Epithelial cell of proximal tubule (primary cell): ENCODE measurements around the gene EML6. TPM values are rescaled to one million over a fixed set of nuclear protein-coding genes. Genes with fewer than 3 reads are reported as not detected.

ENCODE experiments used
- DNase-seq: peaks from one replicate; pipeline ENCODE4 v3.0.0-alpha.2; 2011; ENCODE audit warnings: low read depth
- H3K4me3 ChIP-seq: 2 replicates; pipeline ENCODE4 v1.5.1; 2011; ENCODE audit warnings: low read depth, mild to moderate bottlenecking, low read length
- CTCF ChIP-seq: conservative IDR thresholded peaks from 2 replicates; pipeline ENCODE4 v1.5.1; 2012; ENCODE audit warnings: low read depth, mild to moderate bottlenecking, low read length
- total RNA-seq: library from RNA; depleted of rRNA; stranded (reverse); fragments of >200 nt; gene quantifications from 2 replicates; pipeline ENCODE4 v1.2.3, GENCODE V29; 2015

Gene EML6
- total RNA-seq, 1 donor from 2014 or later = 3.7 TPM

GRCh38 chr2:54999182-54999581 lies 275.7 kb downstream of the EML6 start:
- DNase-seq = no peak
- no peak for TF ChIP-seq CTCF
- H3K4me3 ChIP-seq = no peak overlapping the region

- no peak overlapping the region for H3K4me3 ChIP-seq
- TF ChIP-seq CTCF = no peak
- DNase-seq = no peak
Measured at GRCh38 chr2:55000341-55000740, 276.9 kb downstream of the EML6 start.

- DNase-seq = no peak
- no peak for TF ChIP-seq CTCF
Measured at GRCh38 chr2:55001716-55002115, 278.3 kb downstream of the EML6 start.

GRCh38 chr2:55003706-55004639 lies 280.5 kb downstream of the EML6 start:
- no peak overlapping the region for H3K4me3 ChIP-seq
- no peak for TF ChIP-seq CTCF
- no peak for DNase-seq

More at GRCh38 chr2:55001716-55002115, 278.3 kb downstream of the EML6 start:
- no peak overlapping the region for H3K4me3 ChIP-seq

- TF ChIP-seq CTCF = no peak
- peak overlapping the region; percentile 6 for H3K4me3 ChIP-seq
- DNase-seq = no peak
Measured at GRCh38 chr2:55006306-55006705, 282.8 kb downstream of the EML6 start.

GRCh38 chr2:55009277-55010060 lies 286.0 kb downstream of the EML6 start:
- no peak for DNase-seq
- H3K4me3 ChIP-seq = peak overlapping the region; percentile 34
- TF ChIP-seq CTCF = no peak
